RWPE2 (cell line): ENCODE measurements around the gene CYYR1.

Experiments used
- ATAC-seq: fragments of 200-7000 bp; cut with Tn5 transposase; 3 replicates; pipeline ENCODE4 v1.9.1; 2021; ENCODE audit warnings: low read depth
- DNase-seq: peaks from one replicate; pipeline ENCODE4 v3.0.0-alpha.2; 2020; ENCODE audit warnings: low spot score
- H3K27ac ChIP-seq: fragments of 450-650 bp; 2 replicates; pipeline ENCODE4 v1.5.1; 2017; ENCODE audit warnings: mild to moderate bottlenecking; ENCODE audit not compliant: poor library complexity, severe bottlenecking
- H3K27me3 ChIP-seq: fragments of 250-450 bp; sonication (Bioruptor Pico); 2 replicates; pipeline ENCODE4 v1.5.1; 2021; ENCODE audit warnings: mild to moderate bottlenecking, moderate library complexity; ENCODE audit not compliant: insufficient read depth, poor library complexity, severe bottlenecking
- H3K36me3 ChIP-seq: fragments of 250-450 bp; sonication (Bioruptor Pico); 2 replicates; pipeline ENCODE4 v1.5.1; 2020; ENCODE audit warnings: low read depth, mild to moderate bottlenecking, moderate library complexity
- H3K4me1 ChIP-seq: fragments of 250-450 bp; sonication (Bioruptor Pico); 2 replicates; pipeline ENCODE4 v1.5.1; 2021; ENCODE audit warnings: mild to moderate bottlenecking, moderate library complexity; ENCODE audit not compliant: insufficient read depth, poor library complexity, severe bottlenecking
- H3K4me3 ChIP-seq: fragments of 250-450 bp; sonication (Bioruptor Pico); 2 replicates; pipeline ENCODE4 v1.5.1; 2021; ENCODE audit warnings: mild to moderate bottlenecking, moderate library complexity; ENCODE audit not compliant: severe bottlenecking
- H3K9me3 ChIP-seq: fragments of 250-450 bp; sonication (Bioruptor Pico); 2 replicates; pipeline ENCODE4 v1.5.1; 2021; ENCODE audit warnings: mild to moderate bottlenecking, moderate library complexity; ENCODE audit not compliant: severe bottlenecking
- CTCF ChIP-seq: fragments of 450-650 bp; IDR thresholded peaks from one replicate; pipeline ENCODE4 v1.5.1; 2017; ENCODE audit warnings: mild to moderate bottlenecking, moderate library complexity; ENCODE audit not compliant: poor library complexity, severe bottlenecking

CYYR1 gene

DNA sequence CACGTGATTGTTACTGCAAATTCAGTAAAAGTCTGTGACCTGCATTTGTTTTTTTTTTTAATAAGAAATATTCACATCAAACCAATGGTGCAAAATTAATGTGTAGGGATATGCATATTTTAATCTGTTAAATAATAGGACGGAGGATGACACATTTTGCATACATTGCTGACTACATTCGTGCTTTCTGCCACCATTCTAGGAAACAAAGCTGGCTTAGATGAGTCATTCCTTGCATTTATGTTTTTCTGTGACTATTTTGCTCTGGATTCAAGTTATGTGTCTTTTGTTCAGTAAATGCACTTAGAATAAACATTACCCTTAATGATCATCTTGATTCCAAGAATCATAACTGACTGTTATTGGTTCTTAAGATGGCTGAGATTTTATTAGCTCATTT is 23.9 kb upstream of the CYYR1 start:
- no peak overlapping the region for H3K27ac ChIP-seq
- no peak for TF ChIP-seq CTCF
- ATAC-seq: no peak

GRCh38 chr21:26595971-26596370 is 22.9 kb upstream of the CYYR1 start:
- no peak for TF ChIP-seq CTCF
- Histone ChIP-seq H3K4me3 (no peak overlapping the region), H3K4me1 (peaks cover 8% of the 10 kb centered on the region), H3K27ac (no peak overlapping the region), H3K9me3 (no peaks in the 10 kb centered on the region), H3K36me3 (no peaks in the 10 kb centered on the region), H3K27me3 (no peaks in the 10 kb centered on the region)
- DNase-seq (no peak), ATAC-seq (no peak)

More for the DNA sequence above, 23.9 kb upstream of the CYYR1 start:
- Histone ChIP-seq H3K36me3 (no peaks in the 10 kb centered on the region), H3K27me3 (no peaks in the 10 kb centered on the region), H3K4me3 (no peak overlapping the region), H3K9me3 (no peaks in the 10 kb centered on the region), H3K4me1 (peaks cover 8% of the 10 kb centered on the region)
- DNase-seq: no peak

GRCh38 chr21:26593800-26594199 is 20.7 kb upstream of the CYYR1 start:
- Histone ChIP-seq H3K4me1 (peaks cover 8% of the 10 kb centered on the region), H3K4me3 (no peak overlapping the region), H3K27ac (no peak overlapping the region), H3K36me3 (no peaks in the 10 kb centered on the region), H3K27me3 (no peaks in the 10 kb centered on the region), H3K9me3 (no peaks in the 10 kb centered on the region)
- no peak for ATAC-seq
- TF ChIP-seq CTCF: no peak
- DNase-seq: no peak

DNA sequence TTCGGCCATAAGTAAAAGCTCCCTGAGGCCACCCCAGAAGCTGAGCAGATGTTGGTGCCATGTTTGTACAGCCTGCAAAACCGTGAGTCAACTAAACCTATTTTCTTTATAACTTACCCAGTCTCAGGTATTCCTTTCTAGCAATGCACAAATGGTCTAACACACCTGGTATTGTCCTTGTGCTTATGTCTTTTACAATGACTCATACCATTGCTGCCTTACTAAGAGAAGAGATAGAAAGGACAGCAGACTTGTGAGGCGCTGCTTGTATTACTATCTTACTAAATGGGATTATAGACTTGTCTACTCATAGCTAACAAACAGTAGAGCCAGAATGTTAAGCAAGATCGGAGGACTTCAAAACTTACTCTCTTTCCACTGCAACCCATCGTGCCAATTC is 18.5 kb upstream of the CYYR1 start:
- no peak for TF ChIP-seq CTCF
- Histone ChIP-seq H3K27me3 (no peaks in the 10 kb centered on the region), H3K4me3 (no peak overlapping the region), H3K36me3 (no peaks in the 10 kb centered on the region), H3K27ac (no peak overlapping the region), H3K9me3 (no peaks in the 10 kb centered on the region), H3K4me1 (peaks cover 13% of the 10 kb centered on the region)
- DNase-seq (no peak), ATAC-seq (no peak)

DNA sequence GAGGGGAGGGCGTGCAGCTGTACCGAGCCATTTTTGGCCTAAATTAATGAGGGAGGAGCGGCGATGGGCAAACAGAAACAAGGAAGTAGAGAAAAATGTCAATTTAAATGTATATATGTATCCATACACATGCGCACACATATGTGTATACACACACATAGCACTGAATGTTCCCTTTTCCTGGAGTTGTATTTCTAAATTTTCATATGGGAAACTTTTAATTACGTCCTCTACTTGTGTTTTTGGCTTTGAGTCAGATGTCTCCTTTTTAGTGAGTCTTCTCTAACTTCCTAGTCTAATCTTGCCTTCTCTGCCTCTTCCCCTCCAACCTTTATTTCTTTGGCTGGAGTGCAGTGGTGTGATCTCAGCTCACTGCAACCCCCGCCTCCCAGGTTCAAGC is 15.4 kb upstream of the CYYR1 start:
- Histone ChIP-seq H3K27me3 (no peaks in the 10 kb centered on the region), H3K9me3 (no peaks in the 10 kb centered on the region), H3K36me3 (no peaks in the 10 kb centered on the region), H3K27ac (peak overlapping the region; percentile 43), H3K4me1 (peaks cover 13% of the 10 kb centered on the region), H3K4me3 (no peak overlapping the region)
- no peak for DNase-seq
- no peak for ATAC-seq
- no peak for TF ChIP-seq CTCF
